Natural killer cell (primary cell): ENCODE data around the gene HOXC5. TPM values are rescaled to one million over a fixed set of nuclear protein-coding genes. Genes with fewer than 3 reads are reported as not detected.

Experiments
- ATAC-seq, 3 donors: fragments of 150-1000 bp in 2 of 3; fragments of 200-7000 bp in 1 of 3; cut with Tn5 transposase; 1 replicate in 1 of 3; 2 replicates in 2 of 3; pipeline ENCODE4 v1.10.0; 2021; ENCODE audit warnings: mild to moderate bottlenecking in 2 of 3, moderate library complexity in 2 of 3
- DNase-seq, 2 donors: peaks; one replicate each; pipeline versions ENCODE4 v3.0.0 to v3.0.0-alpha.2; 2013 to 2021; ENCODE audit warnings: mixed read lengths in 1 of 2
- H3K27ac ChIP-seq: one replicate; pipeline ENCODE4 v1.5.1; 2013; ENCODE audit warnings: mild to moderate bottlenecking, low read length
- H3K27me3 ChIP-seq: one replicate; pipeline ENCODE4 v1.6.1; 2013; ENCODE audit warnings: low read length; ENCODE audit not compliant: control insufficient read depth, insufficient read depth
- H3K36me3 ChIP-seq: one replicate; pipeline ENCODE4 v1.6.1; 2013; ENCODE audit warnings: low read length; ENCODE audit not compliant: control insufficient read depth, insufficient read depth
- H3K4me1 ChIP-seq: one replicate; pipeline ENCODE4 v1.6.1; 2013; ENCODE audit warnings: low read length; ENCODE audit not compliant: control insufficient read depth, insufficient read depth
- H3K4me3 ChIP-seq: one replicate; pipeline ENCODE4 v1.5.1; 2013; ENCODE audit warnings: low read length
- H3K9me3 ChIP-seq: one replicate; pipeline ENCODE4 v1.6.1; 2013; ENCODE audit warnings: low read length; ENCODE audit not compliant: control insufficient read depth, insufficient read depth
- H3K27ac Mint-ChIP-seq, 2 donors: one replicate each; pipeline ENCODE4 v1.8.0; 2022; ENCODE audit warnings: mild to moderate bottlenecking in 2 of 2, mixed read lengths in 2 of 2, moderate library complexity in 1 of 2
- H3K27me3 Mint-ChIP-seq, 2 donors: one replicate each; pipeline ENCODE4 v1.8.0; 2022; ENCODE audit warnings: low read depth in 2 of 2, mixed read lengths in 2 of 2
- H3K36me3 Mint-ChIP-seq: one replicate; pipeline ENCODE4 v1.8.0; 2022; ENCODE audit warnings: mixed read lengths
- H3K4me1 Mint-ChIP-seq, 2 donors: one replicate each; pipeline ENCODE4 v1.8.0; 2022; ENCODE audit warnings: mixed read lengths in 2 of 2
- H3K4me3 Mint-ChIP-seq: one replicate; pipeline ENCODE4 v1.8.0; 2022; ENCODE audit warnings: mild to moderate bottlenecking, moderate library complexity, mixed read lengths
- H3K9me3 Mint-ChIP-seq, 2 donors: one replicate each; pipeline ENCODE4 v1.8.0; 2022; ENCODE audit warnings: mixed read lengths in 2 of 2
- CTCF ChIP-seq: fragments of 200-600 bp; IDR thresholded peaks from one replicate; pipeline ENCODE4 v1.8.0; 2022; ENCODE audit warnings: antibody characterized with exemption
- WGBS: methylation state at CpG from one replicate; pipeline ENCODE4 v1.1.7; 2013; ENCODE audit warnings: missing lambda C conversion rate; ENCODE audit not compliant: insufficient coverage; 5-methylcytosine and 5-hydroxymethylcytosine counted together
- intact Hi-C: fragments of 100-400 bp; cut with micrococcal nuclease; formaldehyde crosslinking; loops from one replicate; pipeline ENCODE4 v1.14.2; 2022
- total RNA-seq, 4 donors: library from RNA; stranded (reverse); fragments of 120-200 nt in 1 of 4; gene quantifications; one replicate each; pipeline versions ENCODE4 v1.2.3 to v1.2.4, GENCODE V29; 2013 to 2022

Gene HOXC5
- total RNA-seq, 3 donors from 2014 or later (not counting 1 experiment from before 2014, with no cell fraction given), result 0.20 TPM; not detected in 2

- no peaks in the 10 kb centered on the region for H3K9me3 Mint-ChIP-seq
- no peaks in the 10 kb centered on the region for H3K36me3 Mint-ChIP-seq
- peaks cover 14 to 25% of the 10 kb centered on the region in 2 donors for H3K4me1 Mint-ChIP-seq
- H3K4me3 Mint-ChIP-seq, result peak overlapping the region; percentile 74
- Histone ChIP-seq H3K4me3 (no peak overlapping the region), H3K9me3 (no peaks in the 10 kb centered on the region), H3K36me3 (no peaks in the 10 kb centered on the region), H3K27ac (no peak overlapping the region), H3K4me1 (peaks cover 26% of the 10 kb centered on the region), H3K27me3 (peaks cover 52% of the 10 kb centered on the region)
- H3K27me3 Mint-ChIP-seq, result peaks cover 45 to 51% of the 10 kb centered on the region in 2 donors
- no peak for TF ChIP-seq CTCF
- ATAC-seq (no peak), DNase-seq (no peak)
- peak overlapping the region in 1 of 2 donors; percentile 37 for H3K27ac Mint-ChIP-seq
- WGBS, result 48% methylated on average over 9 of the region's 10 CpGs
- intact Hi-C loops, result loop anchor here (10.0 kb wide), 1 partner anchor 265 kb away; the partner anchor contains the start of genes CBX5 and HNRNPA1
Observed at GRCh38 chr12:54019924-54020590, 12.8 kb upstream of the HOXC5 start.

GRCh38 chr12:54020591-54021405 is 12.1 kb upstream of the HOXC5 start:
- intact Hi-C loops, result no loop called here
- no peak overlapping the region for H3K27ac Mint-ChIP-seq
- Histone ChIP-seq H3K4me3 (no peak overlapping the region), H3K9me3 (no peaks in the 10 kb centered on the region), H3K27me3 (peaks cover 48% of the 10 kb centered on the region), H3K4me1 (peaks cover 26% of the 10 kb centered on the region), H3K36me3 (no peaks in the 10 kb centered on the region), H3K27ac (no peak overlapping the region)
- no peaks in the 10 kb centered on the region for H3K36me3 Mint-ChIP-seq
- peaks cover 46 to 53% of the 10 kb centered on the region in 2 donors for H3K27me3 Mint-ChIP-seq
- ATAC-seq (no peak), DNase-seq (no peak)
- no peak overlapping the region for H3K4me3 Mint-ChIP-seq
- TF ChIP-seq CTCF, result no peak
- 71% methylated on average over 23 of the region's 23 CpGs for WGBS
- H3K4me1 Mint-ChIP-seq, result peaks cover 14 to 23% of the 10 kb centered on the region in 2 donors
- no peaks in the 10 kb centered on the region for H3K9me3 Mint-ChIP-seq

GRCh38 chr12:54021432-54022013 is 11.3 kb upstream of the HOXC5 start:
- intact Hi-C loops, result no loop called here
- H3K4me1 ChIP-seq, result peaks cover 26% of the 10 kb centered on the region
- no peaks in the 10 kb centered on the region for H3K9me3 ChIP-seq
- H3K27ac Mint-ChIP-seq, result no peak overlapping the region
- ATAC-seq (no peak), DNase-seq (no peak)
- peaks cover 48% of the 10 kb centered on the region for H3K27me3 ChIP-seq
- no peak for TF ChIP-seq CTCF
- no peaks in the 10 kb centered on the region for H3K9me3 Mint-ChIP-seq
- WGBS, result 51% methylated on average over 12 of the region's 16 CpGs
- no peak overlapping the region for H3K4me3 ChIP-seq
- H3K27ac ChIP-seq, result no peak overlapping the region
- no peaks in the 10 kb centered on the region for H3K36me3 Mint-ChIP-seq
- peaks cover 14 to 23% of the 10 kb centered on the region in 2 donors for H3K4me1 Mint-ChIP-seq
- H3K36me3 ChIP-seq, result no peaks in the 10 kb centered on the region
- H3K4me3 Mint-ChIP-seq, result no peak overlapping the region
- peaks cover 53 to 55% of the 10 kb centered on the region in 2 donors for H3K27me3 Mint-ChIP-seq
